HPDE6-E6E7 (cell line): Measurements from ENCODE around the gene FFAR4.
A peak's percentile ranks its signal among the peaks of the same experiment; 100 is the strongest.
"Not testable (repeated sequence)": the region's sequence is repeated elsewhere in the genome, so short reads cannot be mapped to it uniquely, and the experiment has no call there.

Source experiments
- DNase-seq: peaks from one replicate; pipeline ENCODE4 v3.0.0; 2011; ENCODE audit warnings: missing footprints; ENCODE audit errors: extremely low spot score

FFAR4 gene

DNA sequence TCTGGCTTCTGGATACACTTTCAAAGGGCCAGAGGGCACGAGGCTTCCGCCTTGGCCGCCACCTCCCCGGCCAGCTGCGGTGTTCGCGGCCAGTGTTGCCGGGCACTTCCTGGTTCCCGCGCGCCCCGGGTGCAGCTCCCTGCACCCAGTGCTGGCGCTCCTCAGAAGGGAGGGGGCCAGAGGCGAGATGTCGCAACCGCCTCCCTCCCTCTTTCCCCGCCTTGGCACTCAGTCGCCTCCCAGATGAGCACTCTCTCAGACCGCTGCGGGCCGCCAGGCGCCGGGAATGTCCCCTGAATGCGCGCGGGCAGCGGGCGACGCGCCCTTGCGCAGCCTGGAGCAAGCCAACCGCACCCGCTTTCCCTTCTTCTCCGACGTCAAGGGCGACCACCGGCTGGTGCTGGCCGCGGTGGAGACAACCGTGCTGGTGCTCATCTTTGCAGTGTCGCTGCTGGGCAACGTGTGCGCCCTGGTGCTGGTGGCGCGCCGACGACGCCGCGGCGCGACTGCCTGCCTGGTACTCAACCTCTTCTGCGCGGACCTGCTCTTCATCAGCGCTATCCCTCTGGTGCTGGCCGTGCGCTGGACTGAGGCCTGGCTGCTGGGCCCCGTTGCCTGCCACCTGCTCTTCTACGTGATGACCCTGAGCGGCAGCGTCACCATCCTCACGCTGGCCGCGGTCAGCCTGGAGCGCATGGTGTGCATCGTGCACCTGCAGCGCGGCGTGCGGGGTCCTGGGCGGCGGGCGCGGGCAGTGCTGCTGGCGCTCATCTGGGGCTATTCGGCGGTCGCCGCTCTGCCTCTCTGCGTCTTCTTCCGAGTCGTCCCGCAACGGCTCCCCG lies at the start of gene FFAR4:
FFAR4 (plus strand) TSS at position 231 of the 842 bp plus-strand sequence; CDS start at position 287, 56 bp downstream.
- DNase-seq: no peak

DNA sequence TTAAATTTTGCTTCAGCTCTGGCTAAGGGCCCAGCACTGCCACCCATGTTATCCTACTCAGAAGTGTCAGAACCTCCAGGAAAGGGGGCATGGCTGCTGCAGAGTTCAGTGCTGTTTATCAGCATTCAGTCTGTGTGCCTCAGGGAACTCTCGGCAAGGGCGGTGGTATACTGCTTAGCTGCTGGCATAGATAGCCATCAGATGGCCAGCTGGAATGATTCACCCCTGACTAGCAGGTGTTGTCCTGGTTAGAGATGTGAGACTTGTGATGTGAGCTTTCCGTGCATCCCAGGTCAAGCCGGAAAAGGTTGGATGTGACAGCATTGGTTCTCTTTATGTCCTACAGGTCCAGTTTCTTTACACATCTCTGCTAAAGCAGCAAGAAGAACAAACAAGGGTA lies 47.9 kb upstream of the FFAR4 start:
- DNase-seq: no peak

DNA sequence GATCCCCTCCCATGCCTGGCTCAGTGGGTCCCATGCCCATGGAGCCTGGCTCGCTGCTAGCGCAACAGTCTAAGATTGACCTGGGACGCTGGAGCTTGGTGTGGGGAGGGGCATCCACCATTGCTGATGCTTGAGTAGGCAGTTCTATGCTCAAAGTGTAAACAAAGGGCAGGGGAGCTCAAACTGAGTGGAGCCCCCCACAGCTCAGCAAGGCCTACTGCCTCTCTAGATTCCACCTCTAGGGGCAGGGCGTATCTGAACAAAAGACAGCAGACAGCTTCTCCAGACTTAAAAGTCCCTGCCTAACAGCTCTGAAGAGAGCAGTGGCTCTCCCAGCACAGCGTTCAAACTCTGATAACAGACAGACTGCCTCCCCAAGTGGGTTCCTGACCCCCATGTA lies 31.2 kb upstream of the FFAR4 start:
- DNase-seq: no peak

DNA sequence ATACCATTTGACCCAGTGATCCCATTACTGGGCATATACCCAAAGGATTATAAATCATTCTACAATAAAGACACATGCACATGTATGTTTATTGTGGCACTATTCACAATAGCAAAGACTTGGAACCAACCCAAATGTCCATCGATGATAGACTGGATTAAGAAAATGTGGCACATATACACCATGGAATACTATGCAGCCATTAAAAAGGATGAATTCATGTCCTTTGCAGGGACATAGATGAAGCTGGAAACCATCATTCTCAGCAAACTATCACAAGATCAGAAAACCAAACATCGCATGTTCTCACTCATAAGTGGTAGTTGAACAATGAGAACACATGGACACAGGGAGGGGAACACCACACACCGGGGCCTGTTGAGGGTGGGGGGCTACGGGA lies 25.6 kb upstream of the FFAR4 start:
- DNase-seq: not testable (repeated sequence)

DNA sequence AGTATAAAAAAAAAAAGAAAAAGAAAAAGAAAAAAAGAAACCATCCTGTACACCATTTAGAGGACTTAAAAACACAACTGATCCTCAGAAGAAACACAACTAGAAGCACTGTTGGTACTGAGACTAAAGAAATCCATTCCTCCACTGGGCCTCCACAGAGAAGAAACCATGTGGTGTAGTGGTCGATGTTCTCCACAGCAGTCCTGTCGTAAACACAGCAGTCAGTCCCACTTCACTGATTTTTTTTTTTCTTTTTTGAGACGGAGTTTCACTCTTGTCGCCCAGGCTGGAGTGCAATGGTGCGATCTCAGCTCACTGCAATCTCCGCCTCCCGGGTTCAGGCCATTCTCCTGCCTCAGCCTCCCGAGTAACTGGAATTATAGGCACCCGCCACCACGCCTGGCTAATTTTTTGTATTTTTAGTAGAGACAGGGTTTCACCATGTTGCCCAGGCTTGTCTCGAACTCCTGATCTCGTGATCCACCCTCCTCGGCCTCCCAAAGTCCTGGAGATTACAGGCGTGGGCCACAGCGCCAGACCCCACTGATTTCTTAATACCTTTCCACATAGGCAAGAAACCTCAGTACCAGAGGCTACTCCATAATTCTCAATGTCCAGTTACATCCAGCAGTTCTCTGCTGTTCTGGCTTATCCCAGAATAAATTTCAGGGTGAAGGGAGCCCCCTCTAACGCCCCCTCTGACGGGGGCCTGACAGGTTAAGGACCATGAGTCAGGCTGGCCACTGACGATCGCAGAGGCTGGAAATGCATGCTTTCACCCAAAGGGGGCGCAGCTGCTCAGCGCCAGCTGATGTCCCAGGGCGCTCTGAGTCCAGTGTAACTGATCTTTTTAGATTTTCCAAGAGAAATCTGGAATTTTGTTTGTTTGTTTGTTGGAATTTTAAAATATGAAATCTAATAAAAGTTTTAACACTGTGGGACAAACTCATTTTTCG lies 24.8 kb upstream of the FFAR4 start:
- no peak for DNase-seq

DNA sequence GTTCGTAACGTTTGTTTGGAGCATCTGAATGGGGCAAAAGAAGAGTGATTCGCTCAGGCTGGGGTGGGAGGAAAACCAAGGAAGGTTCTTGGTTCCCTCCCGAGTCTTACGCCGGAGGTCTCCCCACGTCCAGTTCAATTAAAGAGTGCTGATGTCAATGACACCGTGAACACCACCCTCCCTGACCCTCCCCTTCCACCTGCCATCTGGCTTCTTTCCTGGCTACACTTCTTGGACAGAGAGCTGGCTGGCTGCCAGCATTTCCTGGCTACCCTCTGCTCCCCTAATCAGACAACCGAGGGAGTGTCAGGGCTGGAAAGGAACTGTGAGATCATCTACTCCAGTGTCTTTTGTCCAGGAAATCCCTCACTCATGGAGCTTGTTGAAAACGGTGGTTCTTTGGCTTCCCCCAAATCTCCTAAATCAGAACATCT lies 24.1 kb upstream of the FFAR4 start:
- DNase-seq: no peak

DNA sequence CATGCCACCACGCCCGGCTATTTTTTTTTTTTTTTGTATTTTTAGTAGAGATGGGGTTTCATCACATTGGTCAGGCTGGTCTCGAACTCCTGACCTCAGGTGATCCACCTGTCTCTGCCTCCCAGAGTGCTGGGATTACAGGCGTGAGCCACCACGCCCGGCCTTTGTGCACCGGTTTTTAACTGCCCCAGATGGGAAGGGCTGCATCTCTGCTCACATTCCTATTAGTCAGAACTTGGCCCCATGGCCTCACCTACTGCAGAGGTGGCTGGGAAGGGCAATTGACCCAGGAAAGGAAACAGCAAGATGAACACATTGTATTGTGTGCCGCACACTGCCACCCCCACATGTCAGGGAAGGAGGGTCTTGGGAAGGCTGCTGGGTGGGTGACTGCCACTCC lies 19.5 kb upstream of the FFAR4 start:
- DNase-seq: not testable (repeated sequence)

DNA sequence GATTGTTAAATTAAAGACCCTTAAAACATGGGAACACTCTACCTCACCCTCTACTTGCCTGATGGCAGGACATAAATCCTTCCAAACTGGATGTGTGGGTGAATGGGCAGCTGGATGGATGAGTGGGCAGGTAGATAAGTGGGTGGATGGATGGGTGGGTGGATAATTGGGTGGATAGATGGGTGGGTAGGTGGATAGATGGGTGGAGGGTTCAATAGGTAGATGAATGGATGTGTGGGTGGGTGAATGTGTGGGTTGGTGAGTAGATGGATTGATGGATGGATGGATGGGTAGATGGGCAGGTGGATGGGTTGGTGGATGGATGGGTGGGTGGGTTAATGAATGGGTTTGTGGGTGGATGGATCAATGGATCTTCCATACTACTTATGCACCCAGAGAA lies 18.9 kb upstream of the FFAR4 start:
- DNase-seq: no peak

DNA sequence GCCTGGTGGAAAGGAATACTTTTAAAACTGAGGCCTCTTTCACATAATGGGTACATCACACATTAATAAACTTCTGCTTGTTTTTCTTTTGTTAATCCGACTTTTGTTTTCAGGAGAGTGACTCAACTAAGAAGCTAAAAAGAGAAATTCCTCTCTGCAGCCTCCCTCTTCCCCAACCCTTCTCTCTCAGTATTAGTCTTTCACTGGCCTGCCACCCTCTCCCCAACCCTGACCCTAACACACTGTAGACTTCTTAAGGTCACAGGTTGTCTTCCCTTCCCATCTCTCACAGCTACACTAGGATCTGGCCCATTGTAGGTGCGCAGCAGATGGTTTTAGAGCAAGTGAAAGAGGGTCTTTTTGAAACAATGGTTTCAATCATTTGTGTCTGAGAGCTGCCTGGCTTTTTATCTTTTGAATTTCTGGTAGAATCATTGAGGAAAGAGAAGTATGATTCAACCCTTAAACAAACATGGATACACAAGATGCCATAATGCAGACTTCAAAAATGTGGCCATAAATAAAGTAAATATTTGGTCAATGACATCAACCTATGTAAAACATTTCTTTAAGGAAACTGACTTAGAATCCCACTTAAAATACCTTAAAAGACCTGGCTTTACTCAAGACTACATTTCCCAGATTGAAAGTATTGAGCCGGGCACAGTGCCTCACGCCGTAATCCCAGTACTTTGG lies 17.9 kb upstream of the FFAR4 start:
- DNase-seq: no peak

DNA sequence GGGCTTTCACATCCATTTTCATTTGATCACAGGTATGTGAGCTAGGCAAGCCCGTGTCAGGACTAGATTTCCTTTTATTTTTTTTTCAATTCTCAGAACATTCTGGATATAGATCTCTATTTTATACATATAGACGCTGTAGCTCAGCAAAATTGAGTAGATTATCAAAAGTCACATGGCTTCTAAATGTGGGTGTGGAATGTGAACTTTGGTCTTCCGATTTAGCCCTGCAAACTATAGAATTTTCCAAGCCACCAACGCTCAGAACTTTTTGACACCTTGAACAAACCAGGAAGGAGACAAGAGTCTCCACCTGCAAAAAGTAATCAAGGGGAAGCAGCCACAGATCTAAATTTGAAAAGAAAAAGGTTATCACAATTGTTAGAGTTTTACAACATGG lies 15.9 kb upstream of the FFAR4 start:
- DNase-seq: no peak

DNA sequence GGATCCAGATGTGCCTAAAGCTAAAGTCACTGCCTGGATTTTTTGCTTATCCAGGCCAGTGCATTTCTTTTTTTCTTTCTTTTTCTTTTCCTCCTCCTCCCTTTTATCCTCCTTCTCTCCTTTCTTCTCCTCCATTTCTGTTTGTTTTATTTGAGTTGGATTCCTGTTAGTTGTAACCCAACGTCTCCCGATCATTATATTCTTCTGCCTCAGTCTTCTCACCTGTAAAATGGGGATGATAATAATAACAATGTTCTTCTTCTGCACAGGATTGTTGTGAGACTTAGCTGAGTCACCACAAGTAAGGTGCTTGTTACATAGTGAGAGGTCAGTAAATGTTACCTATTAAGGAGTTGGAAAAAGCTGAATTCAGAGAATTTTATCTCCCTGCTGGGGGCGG lies 13.7 kb upstream of the FFAR4 start:
- no peak for DNase-seq

DNA sequence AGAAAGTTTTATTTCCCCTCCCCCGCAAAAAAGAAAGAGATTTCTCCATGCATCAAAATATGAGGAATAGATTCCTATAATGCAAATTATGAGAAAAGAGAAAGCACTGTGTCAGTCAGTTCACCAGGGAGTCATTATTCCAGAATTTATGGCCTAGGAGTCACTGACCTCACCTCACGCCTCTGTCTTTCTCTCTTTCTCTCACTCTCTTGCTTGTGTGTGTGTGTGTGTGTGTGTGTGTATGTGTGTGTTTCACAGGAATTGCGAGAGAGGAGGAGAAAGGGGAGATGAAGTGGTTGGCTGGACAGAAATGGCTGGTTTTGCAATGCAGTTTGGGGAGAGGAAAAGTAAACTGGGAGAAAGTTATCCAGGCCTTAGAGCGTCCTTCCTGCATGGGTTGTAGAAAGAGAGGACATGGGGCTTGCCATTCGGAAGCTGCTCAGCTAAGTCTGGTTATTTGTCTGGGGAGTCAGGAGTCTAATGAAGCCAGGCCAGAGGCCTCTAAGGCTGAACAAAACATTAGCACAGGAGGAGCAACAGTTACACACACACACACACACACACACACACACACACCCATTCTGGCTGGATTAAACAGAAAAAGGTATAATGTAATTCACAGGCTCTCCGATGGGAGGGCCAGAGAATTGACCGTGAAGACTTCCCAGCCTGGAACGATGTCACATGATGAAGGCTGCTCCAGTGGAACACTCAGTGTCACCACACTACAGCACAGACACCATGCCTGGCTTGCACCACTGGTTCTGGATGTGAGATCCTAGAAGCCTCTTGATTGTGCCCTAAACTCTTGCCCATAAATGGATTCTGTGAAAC lies 12.8 kb upstream of the FFAR4 start:
- DNase-seq: no peak

DNA sequence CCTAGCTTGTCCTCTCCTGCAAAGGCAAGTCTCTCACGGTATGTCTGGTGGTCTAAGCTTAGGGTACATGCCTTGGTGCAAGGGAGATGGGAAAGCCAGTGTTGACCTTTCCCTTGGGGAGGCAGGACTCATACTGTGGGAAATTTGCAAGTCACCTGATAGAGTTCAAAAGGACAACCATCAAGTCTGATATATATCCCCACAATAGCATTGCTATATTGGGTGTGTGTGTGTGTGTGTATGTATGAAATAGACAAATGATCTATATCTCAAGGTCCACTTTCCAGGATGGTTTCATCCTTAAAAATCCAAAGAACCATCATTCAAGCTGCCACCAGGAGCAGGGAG lies 12.2 kb upstream of the FFAR4 start:
- DNase-seq: no peak

DNA sequence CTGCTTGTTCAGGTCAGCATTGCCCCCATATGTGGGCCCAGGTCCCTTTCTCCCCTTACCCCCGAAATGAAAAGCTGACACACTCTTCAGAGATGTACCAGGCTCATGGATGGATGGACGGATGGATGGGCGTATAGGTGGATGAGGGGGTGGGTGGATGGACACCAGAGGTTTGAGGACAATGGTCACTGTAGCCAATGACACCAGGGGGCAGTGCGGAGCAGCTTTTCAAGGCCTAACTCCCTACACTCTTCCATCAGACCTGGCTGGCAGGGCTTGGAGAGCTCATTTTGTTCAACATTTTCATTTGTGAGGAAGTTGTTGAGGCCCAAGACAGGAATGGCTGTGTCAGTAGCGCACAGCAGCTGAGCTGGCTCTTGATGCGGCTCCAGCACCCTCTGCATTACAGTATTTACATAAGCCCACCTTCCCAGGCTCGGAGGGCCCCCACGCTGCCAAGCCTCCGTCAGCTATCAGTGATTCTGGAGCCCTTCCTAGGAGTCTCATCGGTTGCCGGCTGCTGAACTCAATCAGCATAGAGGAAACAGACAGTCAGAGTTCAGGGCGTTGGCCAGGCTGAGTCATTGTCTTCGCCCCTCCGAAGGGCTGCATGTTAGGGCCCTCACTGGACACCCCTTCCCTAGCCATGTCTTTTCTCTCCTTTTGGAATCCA lies 11.6 kb upstream of the FFAR4 start:
- peak; percentile 66 for DNase-seq

DNA sequence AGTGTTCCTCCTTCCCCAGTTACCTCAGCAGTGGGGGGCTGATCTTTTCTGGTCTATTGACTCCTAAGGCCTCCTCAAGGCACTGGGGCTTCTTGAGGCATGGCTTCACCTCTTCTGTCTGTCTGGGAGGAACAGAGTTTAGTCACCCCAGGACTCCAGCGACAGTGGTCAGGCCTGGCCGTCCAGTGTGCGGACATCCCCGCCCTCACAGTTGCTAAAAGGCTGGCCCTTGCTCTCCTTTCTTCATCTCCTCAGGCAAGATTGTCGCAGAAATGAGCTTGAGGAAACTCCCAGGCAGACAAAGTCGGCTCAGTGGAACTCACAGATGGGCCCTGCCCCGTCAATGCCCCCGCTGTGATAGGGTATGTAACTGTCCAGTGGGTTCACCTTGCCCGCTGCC lies 7.0 kb upstream of the FFAR4 start:
- no peak for DNase-seq

DNA sequence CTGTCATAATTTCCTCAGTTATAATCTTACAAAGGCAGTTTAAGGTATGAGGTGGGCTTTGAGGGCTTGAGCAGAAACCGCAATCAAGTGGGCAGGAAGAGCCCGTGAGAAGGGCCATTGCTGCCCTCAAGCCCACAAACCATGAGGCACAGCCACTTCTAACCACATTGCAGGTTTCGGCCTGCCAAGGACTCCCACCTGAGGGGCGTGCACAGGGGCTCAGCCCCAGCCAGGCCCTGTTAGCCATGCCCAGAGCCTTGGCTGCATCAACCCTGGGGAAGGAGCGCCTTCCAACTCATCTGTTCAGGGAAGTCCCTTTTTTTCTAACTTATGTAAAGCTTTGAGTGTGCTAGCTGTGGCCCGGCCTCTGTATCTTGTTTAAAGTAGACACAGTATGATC lies 5.9 kb upstream of the FFAR4 start:
- DNase-seq: no peak

DNA sequence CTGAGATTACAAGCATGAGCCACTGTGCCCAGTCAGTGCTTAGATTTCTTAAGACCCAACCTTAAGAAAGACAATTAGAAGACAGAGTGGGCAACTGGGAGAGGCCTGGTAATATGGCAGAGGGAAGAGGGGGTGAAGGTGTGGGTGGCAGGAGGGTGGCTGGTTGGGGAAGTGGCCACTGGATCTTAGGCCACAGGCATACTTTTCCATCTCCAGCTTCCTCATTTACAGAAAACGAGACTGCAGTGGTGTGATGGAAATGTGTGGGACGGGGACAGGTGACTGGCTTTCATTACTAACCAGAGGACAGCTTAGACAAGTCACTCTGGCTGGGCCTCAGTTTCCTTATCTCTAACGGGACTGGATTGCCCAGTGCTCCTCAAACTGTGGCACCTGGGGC lies 1.0 kb upstream of the FFAR4 start:
- no peak for DNase-seq

DNA sequence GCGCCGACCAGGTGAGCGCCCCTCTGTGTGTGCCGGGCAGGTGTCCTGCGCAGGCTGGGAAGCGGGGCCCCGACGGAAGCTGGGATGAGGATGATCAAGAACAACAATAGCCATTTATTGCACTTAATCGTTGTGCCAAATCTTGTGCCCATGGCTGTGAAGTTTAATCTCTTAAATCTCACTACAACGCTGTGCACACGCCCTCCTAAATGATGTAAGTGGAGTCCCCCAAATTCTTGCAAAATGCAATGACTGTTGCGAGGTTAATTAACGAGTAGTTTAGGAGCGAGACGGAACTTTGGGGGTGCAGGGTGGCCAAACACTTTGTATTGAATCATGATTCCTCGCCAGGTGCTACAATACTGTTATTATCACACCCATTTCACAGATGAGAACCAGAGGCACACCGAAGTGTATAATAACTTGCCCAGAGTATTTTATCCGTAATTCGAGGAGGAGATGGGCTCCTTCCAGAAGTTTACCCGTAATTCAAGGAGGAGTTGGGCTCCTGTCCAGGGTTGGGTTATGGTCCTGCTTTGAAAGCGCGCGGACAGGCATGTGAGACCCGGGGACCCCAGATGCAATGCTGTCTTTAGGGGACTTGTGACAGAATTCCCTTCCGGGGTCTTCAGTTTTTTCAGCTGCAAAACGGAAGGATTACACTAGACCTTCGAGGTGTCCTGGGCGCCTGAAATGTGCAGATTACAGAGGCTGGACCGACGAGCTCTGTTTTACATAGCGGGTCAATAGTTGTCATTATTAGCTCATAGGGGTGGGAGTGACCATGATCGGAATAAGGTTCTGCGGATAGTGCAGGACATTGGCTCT lies 1.0 kb downstream of the FFAR4 start:
- DNase-seq: no peak

DNA sequence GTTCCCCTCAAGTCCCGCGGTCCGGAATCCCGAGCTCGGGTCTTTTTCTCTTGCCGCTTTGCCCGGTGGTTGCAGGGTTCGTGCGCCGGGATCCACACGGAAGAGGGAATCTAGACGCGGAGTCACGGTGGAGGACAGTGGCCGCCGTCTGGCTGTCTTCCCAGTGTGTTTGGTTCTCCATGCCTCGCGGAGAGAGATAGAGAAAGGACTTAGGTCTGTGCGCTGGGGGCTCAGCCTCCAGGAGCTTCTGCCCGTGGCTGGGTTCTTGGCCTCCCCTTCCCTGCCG lies 1.6 kb downstream of the FFAR4 start:
- no peak for DNase-seq

DNA sequence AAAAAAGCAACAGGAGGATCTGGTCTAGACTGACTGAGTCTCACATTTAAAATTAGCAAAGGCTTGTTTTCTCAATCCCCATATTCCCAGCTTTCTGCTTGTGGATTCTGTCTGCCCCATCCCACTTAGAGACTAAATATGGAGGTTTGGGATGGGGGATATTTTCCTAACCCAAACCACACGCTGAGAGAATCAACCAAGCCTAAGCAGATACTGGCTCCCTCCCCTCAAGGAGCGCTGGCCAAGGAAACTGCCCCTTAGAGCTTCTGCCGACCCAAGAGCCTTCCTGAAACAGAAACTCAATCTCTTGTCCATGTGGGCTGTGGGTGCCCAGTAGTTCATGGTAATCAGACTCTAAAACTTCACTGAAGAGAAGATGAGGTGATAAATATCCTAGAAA lies 3.9 kb downstream of the FFAR4 start:
- DNase-seq: no peak
